Mesenchymal stem cell (in vitro differentiated cells and primary cell): Measurements from ENCODE around the gene MEG3.
A peak's percentile ranks its signal among the peaks of the same experiment; 100 is the strongest.

Experiments
- DNase-seq: peaks from one replicate; pipeline ENCODE4 v3.0.0-alpha.2; 2013
- H2AFZ ChIP-seq: one replicate; pipeline ENCODE4 v1.6.1; 2013; ENCODE audit warnings: low read depth, mild to moderate bottlenecking, control low read depth, inconsistent platforms, low read length, moderate library complexity
- H2AK5ac ChIP-seq: 2 replicates; pipeline ENCODE4 v1.6.1; 2013; ENCODE audit warnings: low read length, moderate library complexity, mild to moderate bottlenecking, inconsistent platforms; ENCODE audit not compliant: severe bottlenecking
- H2BK120ac ChIP-seq: one replicate; pipeline ENCODE4 v1.6.1; 2013; ENCODE audit warnings: low read depth, mild to moderate bottlenecking, inconsistent platforms, low read length, moderate library complexity
- H2BK12ac ChIP-seq, 2 experiments: one replicate each; pipeline ENCODE4 v1.6.1; 2013; ENCODE audit warnings: inconsistent platforms in 2 of 2, low read length in 2 of 2, mild to moderate bottlenecking in 2 of 2, moderate library complexity in 2 of 2, control low read depth in 1 of 2
- H2BK15ac ChIP-seq: one replicate; pipeline ENCODE4 v1.6.1; 2013; ENCODE audit warnings: mild to moderate bottlenecking, low read depth, inconsistent platforms; ENCODE audit not compliant: poor library complexity, severe bottlenecking
- H2BK5ac ChIP-seq: 2 replicates; pipeline ENCODE4 v1.6.1; 2013; ENCODE audit warnings: low read depth, mild to moderate bottlenecking, low read length, control low read depth, inconsistent platforms; ENCODE audit not compliant: poor library complexity, severe bottlenecking
- H3K14ac ChIP-seq, 2 experiments: one replicate each; pipeline ENCODE4 v1.6.1; 2013; ENCODE audit warnings: inconsistent platforms in 2 of 2, low read length in 2 of 2, control low read depth in 1 of 2, mild to moderate bottlenecking in 1 of 2, moderate library complexity in 1 of 2
- H3K18ac ChIP-seq, 2 experiments: one replicate each; pipeline ENCODE4 v1.6.1; 2013; ENCODE audit warnings: inconsistent platforms in 2 of 2, low read length in 2 of 2, control low read depth in 1 of 2, low read depth in 1 of 2, mild to moderate bottlenecking in 1 of 2
- H3K23ac ChIP-seq, 2 experiments: one replicate each; pipeline ENCODE4 v1.6.1; 2013; ENCODE audit warnings: inconsistent platforms in 2 of 2, low read length in 2 of 2, mild to moderate bottlenecking in 2 of 2, moderate library complexity in 2 of 2, control low read depth in 1 of 2
- H3K27ac ChIP-seq: 2 replicates; pipeline ENCODE4 v1.5.1; 2013; ENCODE audit warnings: mild to moderate bottlenecking, moderate library complexity, low read length, control low read depth, inconsistent platforms; ENCODE audit not compliant: poor library complexity, severe bottlenecking
- H3K27me3 ChIP-seq, 2 experiments: 2 replicates each; pipeline versions ENCODE4 v1.6.1 to v1.7.0; 2013; ENCODE audit warnings: low read length in 2 of 2, mild to moderate bottlenecking in 2 of 2, moderate library complexity in 2 of 2, control low read depth in 1 of 2, inconsistent platforms in 1 of 2; ENCODE audit not compliant: control insufficient read depth in 1 of 2, insufficient read depth in 1 of 2
- H3K36me3 ChIP-seq, 2 experiments: 2 replicates each; pipeline versions ENCODE4 v1.6.1 to v1.7.0; 2013; ENCODE audit warnings: low read length in 2 of 2, control low read depth in 1 of 2, inconsistent platforms in 1 of 2, low read depth in 1 of 2, mild to moderate bottlenecking in 1 of 2; ENCODE audit not compliant: insufficient read depth in 2 of 2, control insufficient read depth in 1 of 2
- H3K4ac ChIP-seq, 2 experiments: one replicate each; pipeline ENCODE4 v1.6.1; 2013; ENCODE audit warnings: inconsistent platforms in 2 of 2, low read length in 2 of 2, mild to moderate bottlenecking in 2 of 2, moderate library complexity in 2 of 2, control low read depth in 1 of 2, low read depth in 1 of 2
- H3K4me1 ChIP-seq: 2 replicates; pipeline ENCODE4 v1.6.1; 2013; ENCODE audit warnings: low read depth, low read length, control low read depth; ENCODE audit not compliant: control insufficient read depth, insufficient read depth
- H3K4me2 ChIP-seq: 2 replicates; pipeline ENCODE4 v1.6.1; 2013; ENCODE audit warnings: low read length, mild to moderate bottlenecking, inconsistent platforms; ENCODE audit not compliant: poor library complexity, severe bottlenecking
- H3K4me3 ChIP-seq, 2 experiments: 2 replicates each; pipeline versions ENCODE4 v1.5.1 to v1.7.0; 2013; ENCODE audit warnings: low read length in 2 of 2, mild to moderate bottlenecking in 2 of 2, control low read depth in 1 of 2, low read depth in 1 of 2; ENCODE audit not compliant: insufficient read depth in 1 of 2
- H3K79me1 ChIP-seq: replicated peaks from 2 replicates; pipeline ENCODE4 v1.6.1; 2013; ENCODE audit warnings: mild to moderate bottlenecking, control low read depth, low read length, inconsistent platforms; ENCODE audit not compliant: poor library complexity, severe bottlenecking
- H3K9ac ChIP-seq: 2 replicates; pipeline ENCODE4 v1.7.0; 2013; ENCODE audit warnings: mild to moderate bottlenecking, low read length, moderate library complexity
- H3K9me3 ChIP-seq: 2 replicates; pipeline ENCODE4 v1.7.0; 2013; ENCODE audit warnings: mild to moderate bottlenecking, low read length; ENCODE audit not compliant: control insufficient read depth
- H4K8ac ChIP-seq: one replicate; pipeline ENCODE4 v1.6.1; 2013; ENCODE audit warnings: inconsistent platforms, mild to moderate bottlenecking, low read length, moderate library complexity
- H4K91ac ChIP-seq: one replicate; pipeline ENCODE4 v1.6.1; 2013; ENCODE audit warnings: mild to moderate bottlenecking, low read length, inconsistent platforms
- WGBS: methylation state at CpG from one replicate; pipeline ENCODE4 v1.1.7; 2013; ENCODE audit warnings: mixed read lengths; 5-methylcytosine and 5-hydroxymethylcytosine counted together

MEG3 gene

GRCh38 chr14:100866666-100867630 lies 41.0 kb downstream of the MEG3 start:
- peak overlapping the region in 1 of 2 experiments; percentile 18 for H3K14ac ChIP-seq
- no peak overlapping the region for H3K4me2 ChIP-seq
- H4K8ac ChIP-seq = no peak overlapping the region
- H3K4me1 ChIP-seq = peaks cover 1% of the 10 kb centered on the region
- H2BK12ac ChIP-seq = no peak overlapping the region
- peaks cover 0 to 37% of the 10 kb centered on the region in 2 experiments for H3K36me3 ChIP-seq
- peak overlapping the region; percentile 16 for H4K91ac ChIP-seq
- no peak overlapping the region for H2BK5ac ChIP-seq
- H2BK15ac ChIP-seq = no peak overlapping the region
- H3K18ac ChIP-seq = no peak overlapping the region
- no peaks in the 10 kb centered on the region for H3K79me1 ChIP-seq
- no peak overlapping the region for H2AFZ ChIP-seq
- H2BK120ac ChIP-seq = no peak overlapping the region
- no peak overlapping the region for H2AK5ac ChIP-seq
- no peak overlapping the region for H3K4me3 ChIP-seq
- peaks cover 10 to 23% of the 10 kb centered on the region in 2 experiments for H3K27me3 ChIP-seq
- WGBS = 95% methylated on average over 18 of the region's 18 CpGs
- no peak overlapping the region for H3K27ac ChIP-seq
- H3K9me3 ChIP-seq = no peaks in the 10 kb centered on the region
- no peak overlapping the region for H3K23ac ChIP-seq
- H3K9ac ChIP-seq = no peak overlapping the region
- H3K4ac ChIP-seq = no peak overlapping the region
- no peak for DNase-seq

GRCh38 chr14:100867631-100868315 lies 41.9 kb downstream of the MEG3 start:
- peaks cover 8 to 23% of the 10 kb centered on the region in 2 experiments for H3K27me3 ChIP-seq
- no peak overlapping the region for H3K18ac ChIP-seq
- H3K4ac ChIP-seq = no peak overlapping the region
- no peak overlapping the region for H3K23ac ChIP-seq
- no peak overlapping the region for H2AFZ ChIP-seq
- H3K4me1 ChIP-seq = peaks cover 1% of the 10 kb centered on the region
- no peak overlapping the region for H2BK120ac ChIP-seq
- H3K4me3 ChIP-seq = no peak overlapping the region
- no peaks in the 10 kb centered on the region for H3K79me1 ChIP-seq
- WGBS = 96% methylated on average over 12 of the region's 13 CpGs
- no peaks in the 10 kb centered on the region for H3K9me3 ChIP-seq
- no peak overlapping the region for H3K4me2 ChIP-seq
- no peak overlapping the region for H2BK12ac ChIP-seq
- no peak overlapping the region for H3K9ac ChIP-seq
- H2AK5ac ChIP-seq = no peak overlapping the region
- no peak overlapping the region for H4K91ac ChIP-seq
- H3K14ac ChIP-seq = no peak overlapping the region
- DNase-seq = no peak
- H2BK5ac ChIP-seq = no peak overlapping the region
- H2BK15ac ChIP-seq = no peak overlapping the region
- H3K36me3 ChIP-seq = peaks cover 0 to 28% of the 10 kb centered on the region in 2 experiments
- H3K27ac ChIP-seq = no peak overlapping the region
- H4K8ac ChIP-seq = no peak overlapping the region

DNA sequence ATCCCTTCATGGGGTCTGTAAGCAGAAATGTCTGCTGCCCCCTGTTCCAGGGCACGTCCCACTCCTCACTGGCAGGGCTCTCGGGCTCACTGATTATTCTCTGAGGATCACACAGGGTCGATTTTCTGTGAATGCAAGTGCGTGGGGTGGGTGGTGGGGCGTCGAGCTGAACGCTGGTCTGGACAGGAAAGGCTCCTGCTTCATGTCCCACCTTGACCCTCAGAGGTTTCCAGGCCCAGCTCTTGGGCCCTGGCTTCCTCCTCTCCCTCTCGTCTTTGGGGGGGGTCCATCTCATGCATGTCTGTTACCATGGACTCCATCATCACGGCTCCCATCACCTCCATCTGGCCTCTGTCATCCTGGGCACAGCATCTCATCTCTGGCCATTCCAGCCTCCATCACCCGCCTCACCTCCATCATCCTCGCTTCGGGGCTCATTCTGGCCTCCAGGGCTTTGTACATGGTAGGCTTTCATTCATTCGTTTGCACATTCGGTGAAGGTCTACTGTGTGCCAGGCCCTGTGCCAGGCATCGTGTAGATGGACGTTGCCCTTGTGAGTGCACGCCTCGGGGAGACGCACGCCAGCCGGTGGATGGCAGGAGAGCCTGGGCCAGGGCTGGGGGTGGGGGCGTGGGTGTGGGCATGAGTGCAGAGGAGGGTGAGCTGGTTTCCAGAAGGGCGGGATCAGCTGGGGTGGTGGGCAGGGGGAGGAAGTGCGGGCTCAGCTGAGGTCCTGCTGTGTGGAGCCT lies 42.9 kb downstream of the MEG3 start:
- H2BK5ac ChIP-seq = no peak overlapping the region
- H3K9ac ChIP-seq = no peak overlapping the region
- H4K91ac ChIP-seq = no peak overlapping the region
- WGBS = 87% methylated on average over 14 of the region's 24 CpGs
- no peak overlapping the region for H3K4me3 ChIP-seq
- no peak overlapping the region for H3K14ac ChIP-seq
- H3K4ac ChIP-seq = no peak overlapping the region
- H4K8ac ChIP-seq = no peak overlapping the region
- DNase-seq = no peak
- H3K18ac ChIP-seq = no peak overlapping the region
- no peak overlapping the region for H3K27ac ChIP-seq
- H2AK5ac ChIP-seq = no peak overlapping the region
- H3K4me2 ChIP-seq = no peak overlapping the region
- H3K27me3 ChIP-seq = peaks cover 3 to 20% of the 10 kb centered on the region in 2 experiments
- no peak overlapping the region for H3K23ac ChIP-seq
- peaks cover 0 to 20% of the 10 kb centered on the region in 2 experiments for H3K36me3 ChIP-seq
- no peak overlapping the region for H2BK15ac ChIP-seq
- H2AFZ ChIP-seq = no peak overlapping the region
- no peaks in the 10 kb centered on the region for H3K79me1 ChIP-seq
- no peak overlapping the region for H2BK12ac ChIP-seq
- no peaks in the 10 kb centered on the region for H3K9me3 ChIP-seq
- no peak overlapping the region for H2BK120ac ChIP-seq
- H3K4me1 ChIP-seq = peaks cover 1% of the 10 kb centered on the region
